GM23338 (cell line): ENCODE measurements around the gene CDHR3. TPM values are rescaled to one million over a fixed set of nuclear protein-coding genes. Genes with fewer than 3 reads are reported as not detected.

ENCODE experiments used
- EZH2 ChIP-seq: fragments of 200-600 bp; sonication (generic); IDR thresholded peaks from one replicate; pipeline ENCODE4 v1.8.0; 2017; ENCODE audit warnings: antibody characterized with exemption, mild to moderate bottlenecking, low read depth; ENCODE audit not compliant: unreplicated experiment
- JUNB ChIP-seq: IDR thresholded peaks from one replicate; pipeline ENCODE4 v1.6.1; 2016; ENCODE audit warnings: antibody characterized with exemption; ENCODE audit not compliant: unreplicated experiment
- NANOG ChIP-seq: IDR thresholded peaks from 2 replicates; pipeline ENCODE4 v1.6.1; 2016; ENCODE audit warnings: antibody characterized with exemption, borderline replicate concordance
- REST ChIP-seq: IDR thresholded peaks from one replicate; pipeline ENCODE4 v1.6.1; 2018; ENCODE audit warnings: antibody characterized with exemption; ENCODE audit not compliant: unreplicated experiment
- ZNF331 ChIP-seq: fragments of 250-450 bp; sonication (Bioruptor Pico); IDR thresholded peaks from 2 replicates; pipeline ENCODE4 v1.5.0; 2020; ENCODE audit warnings: low read depth, mild to moderate bottlenecking, moderate library complexity
- ZNF462 ChIP-seq: fragments of 250-450 bp; sonication (Bioruptor Pico); IDR thresholded peaks from 2 replicates; pipeline ENCODE4 v1.5.0; 2020; ENCODE audit warnings: mild to moderate bottlenecking, moderate library complexity
- polyA plus RNA-seq: library from polyadenylated mRNA; unstranded; fragments of >200 nt; fragmentation: Nextera tagmentation; extraction: Ambion mirVana; gene quantifications from 2 replicates; pipeline ENCODE4 v1.2.1, GENCODE V29; 2016
- total RNA-seq: library from RNA; depleted of rRNA; stranded (reverse); fragments of >200 nt; shearing (Covaris generic); gene quantifications from 2 replicates; pipeline ENCODE4 v1.2.3, GENCODE V29; 2014

The CDHR3 gene
- total and polyA plus RNA-seq, 2 experiments from 2014 or later = 5.1 to 12.2 TPM

GRCh38 chr7:106057962-106058927 is 95.2 kb downstream of the CDHR3 start (continued):
- no peak for TF ChIP-seq REST
- TF ChIP-seq ZNF331 (CRISPR knock-in tag) = no peak
- no peak for TF ChIP-seq ZNF462 (CRISPR knock-in tag)
- no peak for TF ChIP-seq JUNB
- no peak for TF ChIP-seq EZH2
- TF ChIP-seq NANOG = no peak
